Measurements from ENCODE around the gene CBLN2. TPM values are rescaled to one million over a fixed set of nuclear protein-coding genes. Genes with fewer than 3 reads are reported as not detected.
A peak's percentile ranks its signal among the peaks of the same experiment; 100 is the strongest.

The CBLN2 gene
- total RNA-seq, 1 experiment from 2014 or later: 7.5 TPM

DNA sequence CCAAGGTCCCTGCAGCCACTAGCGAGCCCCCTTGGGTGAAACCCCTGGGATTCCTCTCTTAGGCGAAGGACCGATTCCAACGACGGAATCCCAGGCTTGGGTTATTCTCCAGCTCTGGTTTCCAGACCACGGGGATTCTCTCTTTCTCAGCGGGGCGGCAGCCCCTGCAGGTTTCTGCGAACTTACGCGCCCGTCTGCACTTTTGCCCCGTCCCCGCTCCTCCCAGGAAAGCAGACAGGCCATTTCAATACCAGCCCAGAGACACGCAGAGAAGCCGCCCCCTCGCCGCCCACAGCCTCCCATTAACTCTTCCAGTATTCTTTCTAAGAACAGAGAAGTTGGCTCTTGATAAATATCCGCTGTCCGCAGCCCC, 1.2 kb downstream of the CBLN2 start:
- TF ChIP-seq, protein P1, sequence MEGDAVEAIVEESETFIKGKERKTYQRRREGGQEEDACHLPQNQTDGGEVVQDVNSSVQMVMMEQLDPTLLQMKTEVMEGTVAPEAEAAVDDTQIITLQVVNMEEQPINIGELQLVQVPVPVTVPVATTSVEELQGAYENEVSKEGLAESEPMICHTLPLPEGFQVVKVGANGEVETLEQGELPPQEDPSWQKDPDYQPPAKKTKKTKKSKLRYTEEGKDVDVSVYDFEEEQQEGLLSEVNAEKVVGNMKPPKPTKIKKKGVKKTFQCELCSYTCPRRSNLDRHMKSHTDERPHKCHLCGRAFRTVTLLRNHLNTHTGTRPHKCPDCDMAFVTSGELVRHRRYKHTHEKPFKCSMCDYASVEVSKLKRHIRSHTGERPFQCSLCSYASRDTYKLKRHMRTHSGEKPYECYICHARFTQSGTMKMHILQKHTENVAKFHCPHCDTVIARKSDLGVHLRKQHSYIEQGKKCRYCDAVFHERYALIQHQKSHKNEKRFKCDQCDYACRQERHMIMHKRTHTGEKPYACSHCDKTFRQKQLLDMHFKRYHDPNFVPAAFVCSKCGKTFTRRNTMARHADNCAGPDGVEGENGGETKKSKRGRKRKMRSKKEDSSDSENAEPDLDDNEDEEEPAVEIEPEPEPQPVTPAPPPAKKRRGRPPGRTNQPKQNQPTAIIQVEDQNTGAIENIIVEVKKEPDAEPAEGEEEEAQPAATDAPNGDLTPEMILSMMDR (conservative IDR thresholded peaks at IDR 0.05; ENCODE audit: low read depth, low read length): no peak
- TF ChIP-seq EZH2 (IDR thresholded peaks at IDR 0.05; ENCODE audit: borderline replicate concordance, low read depth, low read length, poor library complexity, severe bottlenecking): no peak
- Histone ChIP-seq H3K4me3 (ENCODE audit: low read depth, low read length, poor library complexity, severe bottlenecking) (peak overlapping the region; percentile 51), H3K9me3 (ENCODE audit: low read depth, low read length, poor library complexity, severe bottlenecking) (no peaks in the 10 kb centered on the region), H3K27ac (ENCODE audit: low read depth, low read length, poor library complexity, severe bottlenecking) (no peak overlapping the region), H3K36me3 (ENCODE audit: insufficient read depth, low read length, poor library complexity, severe bottlenecking) (no peaks in the 10 kb centered on the region), H3K4me1 (ENCODE audit: insufficient read depth, low read length, poor library complexity, severe bottlenecking) (peaks cover 7% of the 10 kb centered on the region), H3K27me3 (replicated peaks; ENCODE audit: insufficient read depth, low read depth, low read length, poor library complexity) (peaks cover 22% of the 10 kb centered on the region)
- no TSS peak for BruUV-seq (replicated peaks)
- intact Hi-C loops (cut with micrococcal nuclease; ENCODE audit: unreplicated experiment): loop anchor here (5.0 to 10.0 kb wide), 4 partner anchors 448 to 1841 kb away; no protein-coding TSS in a partner anchor
- DNase-seq (ENCODE audit: low spot score): peak; percentile 30
- CTCF ChIA-PET: interaction anchor here (1.9 kb wide), 1 partner anchor 1144 kb away, joined by 9 read pairs; no protein-coding TSS in a partner anchor
- POLR2A ChIA-PET (ENCODE audit: low non-redundant PET): no interaction called here

DNA sequence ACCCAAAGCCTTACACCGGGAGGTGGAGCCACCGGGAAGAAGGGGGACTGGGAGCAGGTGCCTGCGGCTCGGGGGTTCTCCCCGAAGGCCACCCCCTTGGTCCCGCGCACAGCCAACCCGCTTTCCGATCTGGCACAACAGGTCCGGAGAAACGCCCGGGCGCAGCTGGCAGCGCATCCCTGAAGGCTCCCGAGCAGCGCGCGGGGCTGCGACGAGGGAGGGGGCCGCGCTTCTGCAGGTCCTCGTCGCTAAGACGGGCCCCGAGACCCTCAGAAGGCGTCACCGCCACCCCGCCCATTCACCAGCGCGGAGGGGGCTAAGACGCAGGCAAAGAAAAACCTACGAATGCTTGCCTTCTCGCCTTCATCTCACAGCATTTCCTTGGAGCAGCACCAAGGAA, 1.8 kb downstream of the CBLN2 start:
- CTCF ChIA-PET: no interaction called here
- no peaks in the 10 kb centered on the region for H3K9me3 ChIP-seq (ENCODE audit: low read depth, low read length, poor library complexity, severe bottlenecking)
- H3K4me3 ChIP-seq (ENCODE audit: low read depth, low read length, poor library complexity, severe bottlenecking): peak overlapping the region; percentile 51
- BruUV-seq (replicated peaks): no TSS peak
- POLR2A ChIA-PET (ENCODE audit: low non-redundant PET): no interaction called here
- H3K36me3 ChIP-seq (ENCODE audit: insufficient read depth, low read length, poor library complexity, severe bottlenecking): no peaks in the 10 kb centered on the region
- DNase-seq (ENCODE audit: low spot score): peak; percentile 15
- intact Hi-C loops (cut with micrococcal nuclease; ENCODE audit: unreplicated experiment): loop anchor here (5.0 to 10.0 kb wide), 4 partner anchors 448 to 1840 kb away; no protein-coding TSS in a partner anchor
- no peak overlapping the region for H3K27ac ChIP-seq (ENCODE audit: low read depth, low read length, poor library complexity, severe bottlenecking)
- TF ChIP-seq, protein P1 (conservative IDR thresholded peaks at IDR 0.05; ENCODE audit: low read depth, low read length): no peak
- peaks cover 7% of the 10 kb centered on the region for H3K4me1 ChIP-seq (ENCODE audit: insufficient read depth, low read length, poor library complexity, severe bottlenecking)
- peaks cover 22% of the 10 kb centered on the region for H3K27me3 ChIP-seq (replicated peaks; ENCODE audit: insufficient read depth, low read depth, low read length, poor library complexity)

DNA sequence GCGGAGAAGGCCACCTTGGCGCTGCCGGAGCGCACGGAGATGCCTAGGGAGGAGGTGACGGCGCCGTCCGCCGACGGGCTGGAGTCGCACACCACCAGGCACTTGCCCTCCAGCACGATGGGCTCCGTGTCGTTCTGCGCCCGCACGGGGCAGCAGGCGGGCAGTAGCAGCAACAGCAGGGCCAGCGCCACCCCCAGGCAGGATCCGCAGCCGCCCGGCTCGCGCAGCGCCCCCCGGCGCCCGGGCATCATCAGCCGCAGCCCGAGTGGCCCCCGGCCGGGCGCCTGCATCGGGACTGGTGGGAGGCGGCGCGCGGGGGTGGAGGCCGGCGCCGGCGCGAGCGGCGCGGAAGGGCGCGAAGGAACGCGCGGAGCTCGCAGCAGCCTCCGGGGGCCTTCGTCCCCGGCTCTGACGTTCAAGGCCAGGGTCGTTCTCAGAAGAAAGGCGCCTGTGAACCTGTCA, 2.2 kb downstream of the CBLN2 start:
- BruUV-seq (replicated peaks): no TSS peak
- intact Hi-C loops (cut with micrococcal nuclease; ENCODE audit: unreplicated experiment): loop anchor here (5.0 to 10.0 kb wide), 4 partner anchors 447 to 1840 kb away; no protein-coding TSS in a partner anchor
- TF ChIP-seq EZH2 (IDR thresholded peaks at IDR 0.05; ENCODE audit: borderline replicate concordance, low read depth, low read length, poor library complexity, severe bottlenecking): no peak
- TF ChIP-seq, protein P1 (conservative IDR thresholded peaks at IDR 0.05; ENCODE audit: low read depth, low read length): peak; percentile 47
- DNase-seq (ENCODE audit: low spot score): peak; percentile 53
- Histone ChIP-seq H3K4me1 (ENCODE audit: insufficient read depth, low read length, poor library complexity, severe bottlenecking) (peaks cover 7% of the 10 kb centered on the region), H3K27me3 (replicated peaks; ENCODE audit: insufficient read depth, low read depth, low read length, poor library complexity) (peaks cover 22% of the 10 kb centered on the region), H3K36me3 (ENCODE audit: insufficient read depth, low read length, poor library complexity, severe bottlenecking) (no peaks in the 10 kb centered on the region), H3K4me3 (ENCODE audit: low read depth, low read length, poor library complexity, severe bottlenecking) (peak overlapping the region; percentile 51), H3K9me3 (ENCODE audit: low read depth, low read length, poor library complexity, severe bottlenecking) (no peaks in the 10 kb centered on the region), H3K27ac (ENCODE audit: low read depth, low read length, poor library complexity, severe bottlenecking) (no peak overlapping the region)
- CTCF ChIA-PET: no interaction called here
- POLR2A ChIA-PET (ENCODE audit: low non-redundant PET): no interaction called here
